ENCODE results near the gene TMEM39B.
A peak's percentile ranks its signal among the peaks of the same experiment; 100 is the strongest.
"Not testable (repeated sequence)": the region's sequence is repeated elsewhere in the genome, so short reads cannot be mapped to it uniquely, and the experiment has no call there.

The TMEM39B gene

DNA sequence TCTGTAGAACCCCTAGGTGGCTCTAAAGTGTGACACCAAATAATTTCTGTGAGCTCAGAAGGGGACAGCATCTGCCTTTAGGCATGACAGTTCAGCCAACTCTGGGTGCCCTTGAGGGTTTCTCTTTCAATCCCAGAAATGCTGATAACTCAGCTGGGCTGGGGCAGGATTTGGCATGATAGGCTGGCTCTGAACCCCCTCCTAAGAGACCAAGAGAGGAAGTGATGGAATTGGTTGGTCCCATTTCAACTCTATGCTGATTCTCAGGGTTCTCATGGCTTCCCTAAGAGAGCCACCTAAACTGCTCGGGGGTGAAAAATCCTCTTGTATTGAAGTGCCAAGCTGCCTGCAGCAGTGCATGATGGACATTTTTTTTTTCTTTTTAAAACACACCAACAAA lies 28.5 kb upstream of the TMEM39B start:
- DNase-seq (ENCODE audit: insufficient read length, low spot score) (no peak), FAIRE-seq (no peak)
- peak; percentile 15; the same call in 1 of the 2 replicates for TF ChIP-seq SPI1 (IDR thresholded peaks at IDR 0.05; ENCODE audit: low read depth, low read length)
- no peak for TF ChIP-seq POLR2AphosphoS5 (IDR thresholded peaks at IDR 0.05; ENCODE audit: low read depth, low read length)

DNA sequence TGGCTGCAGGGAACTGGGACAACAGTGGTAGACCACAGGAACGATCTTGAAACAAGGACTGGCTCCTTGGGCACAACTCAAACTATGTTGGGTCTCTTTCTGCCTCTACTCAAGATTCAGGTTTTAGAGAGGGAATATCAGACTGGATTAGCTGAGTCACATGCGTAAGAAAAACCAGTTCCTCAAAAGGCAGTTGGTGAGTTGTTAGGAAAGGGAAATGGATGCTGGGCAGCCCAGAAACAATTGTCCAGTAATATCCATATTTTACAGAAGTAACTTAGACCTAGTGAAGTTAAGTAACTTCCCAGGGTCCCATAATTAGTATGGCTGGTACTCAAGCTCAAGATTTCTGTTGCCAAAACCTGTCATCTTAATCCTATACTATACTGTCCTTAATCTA lies 27.0 kb upstream of the TMEM39B start:
- no peak for FAIRE-seq
- DNase-seq (ENCODE audit: insufficient read length, low spot score): no peak
- TF ChIP-seq POLR2A (IDR thresholded peaks at IDR 0.05; ENCODE audit: low read depth, low read length): no peak
- TF ChIP-seq SPI1 (IDR thresholded peaks at IDR 0.05; ENCODE audit: low read depth, low read length): no peak
- no peak for TF ChIP-seq POLR2AphosphoS5 (IDR thresholded peaks at IDR 0.05; ENCODE audit: low read depth, low read length)
- no peak for TF ChIP-seq TAF1 (IDR thresholded peaks at IDR 0.05; ENCODE audit: low read depth, low read length)
- TF ChIP-seq PAX5 (IDR thresholded peaks at IDR 0.05; ENCODE audit: insufficient read depth, low read length, severe bottlenecking): no peak
- TF ChIP-seq POU2F2 (IDR thresholded peaks at IDR 0.05; ENCODE audit: low read depth, low read length): no peak

DNA sequence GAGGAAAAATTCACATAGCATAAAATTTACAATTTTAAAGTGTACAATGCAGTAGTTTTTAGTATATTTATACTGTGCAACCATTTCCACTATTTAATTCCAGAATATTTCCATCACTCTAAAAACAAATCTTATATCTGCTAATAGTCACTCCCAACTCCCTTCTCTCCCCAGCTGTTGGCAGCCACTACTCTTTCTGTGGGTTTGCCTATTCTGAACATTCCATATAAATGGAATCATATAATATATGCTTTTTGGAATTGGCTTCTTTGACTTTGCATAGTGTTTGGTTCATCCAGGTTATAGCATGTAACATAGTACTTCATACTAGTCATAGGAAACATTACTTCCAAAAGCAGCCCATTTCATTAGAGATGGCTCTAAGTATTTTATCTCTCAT lies 25.0 kb upstream of the TMEM39B start:
- no peak for DNase-seq (ENCODE audit: insufficient read length, low spot score)
- FAIRE-seq: no peak
- TF ChIP-seq TAF1 (IDR thresholded peaks at IDR 0.05; ENCODE audit: low read depth, low read length): no peak

DNA sequence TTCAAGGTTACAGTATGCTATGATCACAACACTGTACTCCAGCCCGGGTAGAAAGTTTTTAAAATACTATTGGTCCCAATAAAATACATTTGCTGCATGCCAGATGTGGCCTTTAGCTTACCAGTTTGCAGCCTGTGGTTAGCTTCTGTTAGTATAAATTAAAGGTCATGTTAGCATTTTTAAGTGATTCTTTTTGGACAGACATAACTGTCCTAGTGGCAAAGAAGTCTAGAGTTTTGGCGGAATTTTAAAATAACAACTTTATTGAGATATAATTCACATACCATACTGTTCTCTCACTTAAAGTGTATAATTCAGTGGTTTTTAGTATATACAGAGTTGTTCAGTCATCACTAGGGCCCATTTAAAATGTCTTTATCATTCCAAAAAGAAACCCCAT lies 24.3 kb upstream of the TMEM39B start:
- no peak for TF ChIP-seq POLR2A (IDR thresholded peaks at IDR 0.05; ENCODE audit: low read depth, low read length)
- TF ChIP-seq POU2F2 (IDR thresholded peaks at IDR 0.05; ENCODE audit: low read depth, low read length): no peak
- TF ChIP-seq PAX5 (IDR thresholded peaks at IDR 0.05; ENCODE audit: insufficient read depth, low read length, severe bottlenecking): no peak
- TF ChIP-seq POLR2AphosphoS5 (IDR thresholded peaks at IDR 0.05; ENCODE audit: low read depth, low read length): no peak
- TF ChIP-seq TAF1 (IDR thresholded peaks at IDR 0.05; ENCODE audit: low read depth, low read length): no peak
- no peak for TF ChIP-seq SPI1 (IDR thresholded peaks at IDR 0.05; ENCODE audit: low read depth, low read length)
- DNase-seq (ENCODE audit: insufficient read length, low spot score) (no peak), FAIRE-seq (no peak)

DNA sequence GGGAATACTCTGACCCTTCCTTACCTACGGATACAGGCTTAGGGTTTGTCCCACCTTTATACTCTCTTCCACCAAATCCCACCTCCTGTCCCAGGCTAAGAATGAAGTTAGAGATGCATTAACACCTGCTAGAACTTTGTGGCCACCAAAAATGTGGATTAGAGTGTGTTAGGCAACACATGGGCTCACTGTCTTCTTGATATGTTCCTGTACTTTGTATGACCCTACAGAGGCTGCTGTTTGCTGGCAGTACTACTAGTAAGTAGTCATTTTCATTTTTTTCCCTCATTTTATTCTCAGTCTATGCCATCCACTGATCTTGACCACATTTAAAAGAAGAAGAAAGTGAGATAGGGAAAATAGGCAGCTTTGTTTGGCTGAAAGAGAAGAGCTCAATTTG lies 21.0 kb upstream of the TMEM39B start:
- no peak for TF ChIP-seq POU2F2 (IDR thresholded peaks at IDR 0.05; ENCODE audit: low read depth, low read length)
- TF ChIP-seq SPI1 (IDR thresholded peaks at IDR 0.05; ENCODE audit: low read depth, low read length): no peak
- no peak for TF ChIP-seq TAF1 (IDR thresholded peaks at IDR 0.05; ENCODE audit: low read depth, low read length)
- DNase-seq (ENCODE audit: insufficient read length, low spot score) (no peak), FAIRE-seq (no peak)

DNA sequence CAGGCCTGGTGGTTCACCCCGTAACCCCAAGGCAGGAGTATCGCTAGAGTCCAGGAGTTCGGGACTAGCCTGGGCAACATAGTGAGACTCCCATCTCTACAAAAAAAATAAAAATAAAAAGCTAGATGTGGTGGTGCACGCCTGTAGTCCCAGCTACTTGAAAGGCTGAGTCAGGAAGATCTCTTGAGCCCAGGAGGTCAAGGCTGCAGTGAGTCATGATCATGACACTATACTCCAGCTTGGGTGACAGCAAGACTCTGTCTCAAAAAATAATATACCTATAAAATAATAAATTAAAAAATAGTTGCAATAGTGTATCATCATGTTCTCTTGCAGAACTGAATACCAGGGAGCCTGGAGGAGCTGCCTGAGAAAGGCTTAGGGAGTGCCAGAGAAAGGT lies 19.9 kb upstream of the TMEM39B start:
- DNase-seq (ENCODE audit: insufficient read length, low spot score): no peak
- no peak for FAIRE-seq
- TF ChIP-seq POLR2AphosphoS5 (IDR thresholded peaks at IDR 0.05; ENCODE audit: low read depth, low read length): no peak
- no peak for TF ChIP-seq POU2F2 (IDR thresholded peaks at IDR 0.05; ENCODE audit: low read depth, low read length)
- no peak for TF ChIP-seq TAF1 (IDR thresholded peaks at IDR 0.05; ENCODE audit: low read depth, low read length)
- TF ChIP-seq POLR2A (IDR thresholded peaks at IDR 0.05; ENCODE audit: low read depth, low read length): no peak
- no peak for TF ChIP-seq SPI1 (IDR thresholded peaks at IDR 0.05; ENCODE audit: low read depth, low read length)
- no peak for TF ChIP-seq PAX5 (IDR thresholded peaks at IDR 0.05; ENCODE audit: insufficient read depth, low read length, severe bottlenecking)

DNA sequence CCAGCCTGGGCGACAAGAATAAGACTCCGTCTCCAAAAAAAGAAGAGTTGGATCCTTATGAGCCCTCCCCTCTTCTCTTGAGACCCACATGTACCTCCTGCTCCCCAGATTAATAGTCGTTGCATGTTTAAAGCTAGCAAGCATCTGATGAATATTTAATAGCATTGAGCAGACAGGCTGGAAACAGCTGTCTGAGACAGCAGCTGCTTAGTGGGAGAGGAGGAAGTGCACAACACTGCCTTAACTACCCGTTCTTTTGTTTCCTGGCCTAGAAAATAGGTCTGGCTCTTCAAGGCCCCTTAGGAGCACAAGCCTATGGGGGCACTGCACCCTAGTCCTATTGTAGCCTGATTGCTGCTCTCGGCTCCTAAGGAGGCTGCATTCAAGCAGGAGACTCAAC lies 17.3 kb upstream of the TMEM39B start:
- TF ChIP-seq POU2F2 (IDR thresholded peaks at IDR 0.05; ENCODE audit: low read depth, low read length) (no peak), TAF1 (IDR thresholded peaks at IDR 0.05; ENCODE audit: low read depth, low read length) (no peak), SPI1 (IDR thresholded peaks at IDR 0.05; ENCODE audit: low read depth, low read length) (no peak)
- FAIRE-seq: no peak
- no peak for DNase-seq (ENCODE audit: insufficient read length, low spot score)

DNA sequence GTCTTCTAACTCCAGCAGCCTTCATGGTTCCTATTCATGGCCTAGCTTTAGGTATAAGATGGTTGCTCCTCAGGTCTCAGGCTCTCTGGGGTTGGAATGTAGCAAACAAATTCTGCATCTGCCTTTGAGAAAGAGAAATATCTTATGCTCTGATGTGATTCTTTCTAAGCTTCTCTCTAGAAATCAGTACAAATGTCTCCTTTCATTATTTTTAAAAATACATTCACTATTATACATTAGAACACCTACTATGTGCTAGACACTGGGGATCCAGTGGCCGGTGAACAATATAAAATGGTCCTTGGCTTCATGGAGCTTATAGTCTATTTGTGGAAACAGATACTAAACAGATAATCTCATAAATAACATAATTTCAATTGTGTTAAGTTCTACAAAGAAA lies 16.1 kb upstream of the TMEM39B start:
- no peak for DNase-seq (ENCODE audit: insufficient read length, low spot score)
- TF ChIP-seq PAX5 (IDR thresholded peaks at IDR 0.05; ENCODE audit: insufficient read depth, low read length, severe bottlenecking) (no peak), POLR2AphosphoS5 (IDR thresholded peaks at IDR 0.05; ENCODE audit: low read depth, low read length) (no peak), POLR2A (IDR thresholded peaks at IDR 0.05; ENCODE audit: low read depth, low read length) (no peak), POU2F2 (IDR thresholded peaks at IDR 0.05; ENCODE audit: low read depth, low read length) (no peak), SPI1 (IDR thresholded peaks at IDR 0.05; ENCODE audit: low read depth, low read length) (no peak), TAF1 (IDR thresholded peaks at IDR 0.05; ENCODE audit: low read depth, low read length) (no peak)
- FAIRE-seq: no peak

DNA sequence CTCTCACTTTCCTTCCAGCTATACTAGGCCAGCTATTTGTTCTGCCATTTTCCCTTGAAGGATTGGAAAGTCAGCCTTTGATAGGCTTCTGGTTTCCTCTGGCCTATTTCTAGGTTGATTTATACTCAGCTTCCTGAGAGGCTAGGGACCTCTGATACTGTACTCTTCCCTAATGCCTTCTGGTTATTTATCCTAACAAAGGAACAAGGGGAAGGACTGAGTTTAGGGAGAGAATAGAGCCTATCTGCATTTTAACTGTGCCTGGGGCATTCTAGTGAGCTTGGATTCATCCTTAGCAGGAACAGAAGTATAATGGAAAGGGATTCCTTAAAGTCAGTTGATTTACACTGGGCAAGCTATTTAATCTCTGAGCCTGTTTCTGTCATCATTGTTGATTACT lies 11.8 kb upstream of the TMEM39B start:
- FAIRE-seq: no peak
- no peak for DNase-seq (ENCODE audit: insufficient read length, low spot score)
- TF ChIP-seq POLR2A (IDR thresholded peaks at IDR 0.05; ENCODE audit: low read depth, low read length): no peak
- TF ChIP-seq SPI1 (IDR thresholded peaks at IDR 0.05; ENCODE audit: low read depth, low read length): no peak
- TF ChIP-seq TAF1 (IDR thresholded peaks at IDR 0.05; ENCODE audit: low read depth, low read length): no peak
- no peak for TF ChIP-seq POU2F2 (IDR thresholded peaks at IDR 0.05; ENCODE audit: low read depth, low read length)
- TF ChIP-seq PAX5 (IDR thresholded peaks at IDR 0.05; ENCODE audit: insufficient read depth, low read length, severe bottlenecking): no peak
- TF ChIP-seq POLR2AphosphoS5 (IDR thresholded peaks at IDR 0.05; ENCODE audit: low read depth, low read length): no peak

DNA sequence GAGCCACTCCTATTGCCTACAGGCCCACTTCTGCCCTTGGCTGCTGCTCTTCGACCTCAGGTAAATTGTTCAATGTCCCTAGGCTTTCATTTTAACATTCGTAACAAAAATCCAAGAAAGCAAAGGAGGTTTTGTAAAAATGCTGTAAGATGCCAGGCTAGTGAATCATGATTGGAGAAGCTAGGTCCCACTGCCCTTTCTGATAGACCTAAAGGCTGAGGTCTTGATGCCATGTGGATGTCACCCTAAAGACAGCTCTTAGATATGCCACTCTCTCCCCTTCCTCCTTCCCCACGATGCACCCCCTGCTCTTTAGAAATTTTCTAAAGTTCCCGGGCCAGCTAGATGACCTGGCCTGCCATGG lies 9.9 kb upstream of the TMEM39B start:
- FAIRE-seq (no peak), DNase-seq (ENCODE audit: insufficient read length, low spot score) (no peak)
- no peak for TF ChIP-seq POLR2A (IDR thresholded peaks at IDR 0.05; ENCODE audit: low read depth, low read length)

DNA sequence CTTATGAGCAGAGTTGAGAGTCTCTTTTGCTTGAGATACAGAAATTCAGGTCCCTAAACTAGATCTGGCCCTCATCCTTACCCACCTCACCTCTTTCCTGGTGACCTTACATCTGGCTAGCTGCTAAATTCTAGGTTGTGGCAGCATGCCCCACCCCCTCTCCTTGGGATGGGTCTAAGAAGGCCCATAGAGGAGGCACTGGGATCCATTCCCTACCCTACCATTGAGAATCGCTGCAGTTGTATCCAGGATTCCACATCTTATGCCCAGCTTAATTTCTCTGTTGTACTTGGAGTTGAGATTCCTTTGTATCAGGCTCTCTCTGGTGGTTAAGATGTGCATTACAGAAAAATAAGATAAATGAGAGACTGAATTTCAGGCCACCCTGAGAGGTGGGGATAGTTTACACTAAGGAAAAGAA lies 9.5 kb upstream of the TMEM39B start:
- DNase-seq (ENCODE audit: insufficient read length, low spot score) (no peak), FAIRE-seq (no peak)
- TF ChIP-seq PAX5 (IDR thresholded peaks at IDR 0.05; ENCODE audit: insufficient read depth, low read length, severe bottlenecking) (no peak), POLR2AphosphoS5 (IDR thresholded peaks at IDR 0.05; ENCODE audit: low read depth, low read length) (no peak), TAF1 (IDR thresholded peaks at IDR 0.05; ENCODE audit: low read depth, low read length) (no peak), POU2F2 (IDR thresholded peaks at IDR 0.05; ENCODE audit: low read depth, low read length) (no peak), POLR2A (IDR thresholded peaks at IDR 0.05; ENCODE audit: low read depth, low read length) (no peak)

DNA sequence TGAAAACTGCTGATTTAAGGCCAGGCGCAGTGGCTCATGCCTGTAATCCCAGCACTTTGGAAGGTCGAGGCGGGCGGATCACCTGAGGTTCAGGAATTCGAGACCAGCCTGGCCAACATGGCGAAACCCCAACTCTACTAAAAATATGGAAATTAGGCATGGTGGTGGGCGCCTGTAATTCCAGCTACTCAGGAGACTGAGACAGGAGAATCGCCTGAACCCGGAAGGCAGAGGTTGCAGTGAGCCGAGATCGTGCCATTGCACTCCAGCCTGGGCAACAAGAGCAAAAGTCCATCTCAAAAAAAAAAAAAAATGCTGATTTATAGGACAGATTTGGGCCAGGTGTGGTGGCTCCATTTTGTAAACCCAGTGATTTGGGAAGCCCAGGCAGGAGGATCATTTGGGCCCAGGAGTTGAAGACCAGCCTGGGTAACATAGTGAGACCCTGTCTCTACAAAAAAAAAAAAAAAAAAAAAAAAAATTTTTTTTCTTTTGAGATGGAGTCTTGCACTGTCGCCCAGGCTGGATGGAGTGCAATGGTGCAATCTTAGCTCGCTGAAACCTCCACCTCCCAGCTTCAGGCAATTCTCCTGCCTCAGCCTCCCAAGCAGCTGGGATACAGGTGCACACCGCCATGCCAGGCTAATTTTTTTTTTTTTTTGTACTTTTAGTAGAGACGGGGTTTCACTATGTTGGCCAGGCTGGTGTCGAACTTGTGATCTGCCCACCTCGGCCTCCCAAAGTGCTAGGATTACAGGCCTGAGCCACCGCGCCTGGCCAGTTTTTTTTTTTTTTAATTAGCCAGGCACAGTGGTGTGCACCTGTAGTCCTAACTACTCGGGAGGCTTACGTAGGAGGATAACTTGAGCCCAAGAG lies 6.9 kb upstream of the TMEM39B start:
- not testable (repeated sequence) for DNase-seq (ENCODE audit: insufficient read length, low spot score); FAIRE-seq

Data from GM12891 (cell line).